Myocyte (in vitro differentiated cells): ENCODE measurements around the gene MPP1. TPM values are rescaled to one million over a fixed set of nuclear protein-coding genes. Genes with fewer than 3 reads are reported as not detected.

Experiments used
- DNase-seq: peaks from one replicate; pipeline ENCODE4 v3.0.0-alpha.2; 2012; ENCODE audit warnings: low read depth
- total RNA-seq: library from RNA; depleted of rRNA; stranded (reverse); fragments of >200 nt; gene quantifications from 2 replicates; pipeline ENCODE4 v1.2.3, GENCODE V29; 2014

Gene MPP1
- total RNA-seq, 1 donor from 2014 or later, result 10.6 TPM

DNA sequence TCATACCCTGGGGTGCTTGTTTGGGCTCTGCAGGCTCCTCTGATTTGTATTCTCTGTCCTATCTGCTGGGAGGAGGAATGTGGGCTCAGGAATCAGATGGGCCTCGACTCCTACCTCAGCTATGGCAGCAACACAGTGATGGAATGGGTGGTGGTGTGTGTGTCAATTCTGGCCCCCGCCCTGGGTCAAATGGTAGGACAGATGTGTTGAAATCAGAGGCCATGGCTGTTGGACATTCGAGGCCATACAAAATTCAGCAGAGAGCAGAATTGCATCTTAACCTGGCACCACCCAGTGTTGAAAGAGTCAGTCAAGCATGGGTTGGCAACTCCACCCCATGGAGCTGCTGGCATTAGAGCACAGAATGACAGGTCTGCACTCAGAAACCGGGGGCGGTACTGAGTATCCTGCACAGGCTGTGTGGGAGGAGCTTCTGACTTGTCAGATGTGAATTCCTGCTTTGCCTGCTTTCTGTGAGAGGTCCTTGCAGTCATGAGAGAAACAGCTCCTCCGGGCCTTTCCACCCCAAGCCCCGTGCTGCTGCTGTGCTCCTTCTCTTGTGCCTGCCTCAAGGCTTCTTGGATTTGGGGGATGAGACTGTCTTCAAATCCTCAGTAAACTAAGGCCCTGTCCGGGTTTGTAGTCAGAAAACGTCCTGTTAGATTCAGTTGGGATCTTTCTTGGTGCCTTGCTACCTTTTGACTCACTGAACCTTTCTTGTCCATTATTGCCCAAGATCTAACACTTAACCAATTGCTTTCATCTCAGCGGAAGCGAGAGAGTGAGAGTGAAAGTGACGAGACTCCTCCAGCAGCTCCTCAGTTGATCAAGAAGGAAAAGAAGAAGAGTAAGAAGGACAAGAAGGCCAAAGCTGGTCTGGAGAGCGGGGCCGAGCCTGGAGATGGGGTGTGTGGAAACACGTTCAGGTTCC, 29.6 kb downstream of the MPP1 start:
- peak; percentile 9 for DNase-seq

- DNase-seq, result no peak
These were observed 30.7 kb downstream of the MPP1 start for GRCh38 chrX:154774622-154775021.

DNA sequence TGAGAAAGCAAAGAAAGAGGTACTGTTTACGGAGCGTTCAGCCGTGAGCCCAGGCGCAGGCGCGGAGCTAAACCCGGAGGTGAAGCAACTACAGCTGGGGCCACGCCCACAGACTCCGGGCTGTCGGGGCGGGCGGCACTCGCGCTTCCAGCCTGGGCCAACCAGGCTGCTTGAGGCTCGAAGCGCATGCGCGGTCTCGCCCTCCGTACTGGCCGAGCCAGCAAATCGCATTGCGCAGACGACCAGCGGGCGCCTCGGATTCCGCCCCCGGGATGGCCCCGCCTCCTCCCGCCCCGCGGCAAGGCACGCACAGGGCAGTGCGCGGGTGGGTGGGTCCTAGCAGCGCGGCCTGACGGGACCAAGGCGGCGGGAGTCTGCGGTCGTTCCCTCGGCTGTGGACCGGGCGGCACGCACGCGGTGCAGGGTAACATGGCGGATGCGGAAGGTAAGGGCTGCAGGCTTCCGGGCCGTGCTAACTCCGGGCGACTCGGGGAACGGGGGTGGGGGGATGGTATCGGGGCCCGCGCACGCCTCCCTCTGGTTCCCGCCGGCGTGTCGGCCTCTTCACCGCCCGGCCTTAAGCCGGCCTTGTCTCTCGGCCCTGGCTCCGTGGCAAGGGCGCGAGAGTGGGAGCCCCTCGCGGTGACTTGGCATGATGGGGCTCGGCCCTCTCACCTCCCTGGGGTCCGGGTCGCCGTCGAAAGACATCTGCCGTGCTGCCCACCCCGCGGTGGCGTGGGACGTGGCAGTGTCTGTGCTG, 42.6 kb downstream of the MPP1 start, which contains the start of gene DKC1:
Gene DKC1, plus strand, starts transcription at position 328 of the 760 bp plus-strand sequence. Its CDS starts 102 bp downstream, at position 430.
- DNase-seq, result peak; percentile 93

DNA sequence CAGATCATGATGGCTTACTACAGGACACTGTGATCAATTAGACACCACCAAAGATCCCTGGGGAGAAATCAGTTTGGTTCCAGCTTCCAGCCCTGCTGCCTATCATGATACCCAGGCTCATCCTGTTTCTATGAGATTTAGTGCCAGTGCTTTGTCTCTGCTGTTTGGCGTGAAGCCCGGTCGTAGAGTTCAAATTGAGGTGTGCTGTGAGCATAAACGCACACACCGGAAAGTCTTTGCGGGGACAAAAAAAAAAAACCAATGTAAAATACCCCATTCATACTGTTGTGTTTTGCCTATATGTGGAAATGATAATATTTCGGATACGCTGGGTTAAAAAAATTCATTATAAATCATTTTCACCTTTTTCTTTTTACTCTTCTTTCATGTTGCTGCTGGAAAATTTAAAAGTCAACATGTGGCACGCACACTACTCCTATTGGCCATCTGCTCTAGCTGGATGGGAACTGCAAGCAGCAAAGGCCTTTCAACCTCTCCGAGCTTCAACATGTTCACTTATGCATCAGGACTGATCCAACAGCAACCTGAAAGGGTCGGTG, 43.2 kb downstream of the MPP1 start:
- no peak for DNase-seq

DNA sequence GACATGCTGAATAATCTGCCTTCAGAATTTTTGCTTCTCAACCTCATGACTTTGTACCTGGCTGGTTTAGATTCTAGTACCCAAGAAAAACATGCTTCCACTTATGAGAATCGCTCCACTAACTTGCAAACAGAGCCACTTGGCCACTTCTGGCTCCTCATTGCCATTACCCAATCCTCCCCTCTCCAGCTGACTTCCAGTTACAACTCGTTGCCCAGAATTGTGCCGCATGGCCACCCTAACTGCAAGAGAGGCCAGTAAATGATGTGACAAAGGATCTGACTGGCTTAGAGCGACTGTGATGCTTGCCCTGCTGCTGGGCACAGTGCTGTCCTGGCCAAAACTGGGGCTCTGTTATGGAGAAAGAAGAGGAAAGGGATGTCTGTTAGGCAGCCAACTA, 46.6 kb downstream of the MPP1 start:
- DNase-seq, result no peak

DNA sequence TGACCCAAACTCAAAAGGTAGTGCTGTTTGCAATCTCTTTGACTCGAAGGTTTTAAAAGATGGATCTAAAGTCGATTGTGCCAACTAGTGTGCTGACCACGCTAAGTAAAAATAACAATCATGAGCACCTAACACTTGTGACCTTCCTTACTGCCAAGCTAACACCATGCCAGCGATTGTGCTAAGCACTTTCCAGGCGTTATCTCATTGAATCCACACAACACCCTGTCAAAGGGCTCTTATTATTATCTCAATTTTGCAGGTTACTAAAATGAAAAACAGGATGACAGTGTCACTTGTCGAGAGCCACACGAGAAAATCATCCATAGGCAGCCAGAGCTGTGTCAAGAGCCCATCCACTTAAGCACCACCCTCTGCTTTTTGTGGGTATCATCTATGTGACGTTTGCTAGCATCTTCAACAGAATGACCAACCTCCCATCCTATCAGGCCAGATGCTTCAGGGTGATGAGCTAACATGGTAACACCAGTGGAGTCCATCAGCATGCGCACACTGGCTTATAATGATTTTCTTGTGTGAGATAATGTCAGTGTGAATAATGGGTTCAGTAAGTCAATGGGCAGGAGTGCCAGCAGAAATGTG, 53.5 kb downstream of the MPP1 start:
- DNase-seq, result no peak

GRCh38 chrX:154751203-154751668, 54.0 kb downstream of the MPP1 start:
- DNase-seq, result no peak

GRCh38 chrX:154750301-154751202, 54.7 kb downstream of the MPP1 start, which contains the start of gene GAB3:
GAB3 (minus strand) TSS chrX:154751077; CDS start chrX:154751025, 52 bp downstream.
- peak; percentile 34 for DNase-seq

DNA sequence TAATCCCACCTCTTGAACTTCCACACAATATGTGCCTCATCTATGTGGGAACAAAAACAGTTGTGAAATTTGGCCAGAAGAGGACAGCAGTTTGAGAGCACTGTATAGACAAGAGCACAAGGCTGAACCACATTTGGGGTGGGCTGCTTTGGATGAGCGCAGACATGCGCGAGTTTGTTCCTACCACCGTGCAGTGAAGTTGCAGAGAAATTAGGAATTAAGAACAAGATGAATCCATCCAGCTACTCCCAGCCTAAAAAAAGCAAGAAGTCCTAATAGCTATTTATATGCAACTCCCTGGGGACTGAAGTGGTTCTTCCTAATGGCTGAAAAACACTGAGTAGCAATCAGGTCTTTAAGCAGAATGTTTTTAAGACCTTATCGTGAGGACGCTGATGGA, 55.4 kb downstream of the MPP1 start:
- no peak for DNase-seq

DNA sequence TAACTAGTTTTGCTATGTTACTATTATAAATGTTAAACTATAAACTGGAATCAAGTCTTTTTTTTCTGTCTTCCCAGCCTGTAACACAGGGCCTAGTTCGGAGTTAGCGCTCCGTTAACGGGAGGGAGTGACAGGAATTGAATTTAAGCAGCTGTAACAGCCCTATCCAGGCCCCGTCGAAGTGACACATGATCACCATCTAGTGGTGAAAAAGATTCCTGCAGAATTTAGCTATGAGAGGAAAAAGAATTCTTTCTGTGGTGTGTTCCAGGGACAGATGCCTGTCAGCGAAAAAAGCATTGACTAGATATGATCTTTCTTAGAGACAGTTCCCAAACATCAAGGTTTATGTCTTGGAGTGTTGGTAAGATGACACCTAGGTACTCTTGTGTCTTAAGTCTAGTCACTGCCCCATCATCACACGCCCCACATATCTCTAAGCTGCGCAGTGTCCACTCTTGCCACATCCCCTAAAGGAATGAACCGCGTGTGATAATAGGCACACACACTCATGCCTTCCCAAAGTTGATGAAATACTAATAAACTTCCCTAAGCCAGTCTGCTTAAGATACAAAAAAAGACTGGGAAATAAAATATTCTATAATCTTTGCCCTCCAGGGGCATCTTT, 56.5 kb downstream of the MPP1 start:
- peak; percentile 72 for DNase-seq

- DNase-seq, result no peak
These were observed 62.7 kb downstream of the MPP1 start for GRCh38 chrX:154742613-154743012.

DNA sequence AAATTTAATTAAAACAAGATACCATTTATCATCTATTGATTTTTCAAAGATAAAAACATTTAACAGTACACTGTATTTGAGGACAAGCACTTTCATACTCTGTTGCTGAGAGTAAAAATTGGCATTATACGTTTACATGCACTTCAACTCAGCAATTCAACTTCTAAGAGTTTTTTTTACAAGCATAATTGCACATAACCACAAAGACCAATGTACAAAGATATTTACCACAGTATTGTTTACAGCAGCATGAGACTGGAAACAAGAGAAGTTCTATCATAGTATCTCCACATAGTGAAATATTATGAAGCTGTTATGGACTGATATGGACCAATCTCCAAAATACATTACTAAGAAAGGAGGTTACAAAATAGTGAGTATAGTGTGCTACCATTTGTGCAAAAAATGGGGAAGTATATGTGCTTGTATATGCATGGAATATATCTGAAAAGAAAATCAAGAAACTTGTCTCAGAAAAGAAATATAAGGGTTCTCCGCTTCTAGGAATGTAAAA, 65.3 kb downstream of the MPP1 start:
- no peak for DNase-seq

DNA sequence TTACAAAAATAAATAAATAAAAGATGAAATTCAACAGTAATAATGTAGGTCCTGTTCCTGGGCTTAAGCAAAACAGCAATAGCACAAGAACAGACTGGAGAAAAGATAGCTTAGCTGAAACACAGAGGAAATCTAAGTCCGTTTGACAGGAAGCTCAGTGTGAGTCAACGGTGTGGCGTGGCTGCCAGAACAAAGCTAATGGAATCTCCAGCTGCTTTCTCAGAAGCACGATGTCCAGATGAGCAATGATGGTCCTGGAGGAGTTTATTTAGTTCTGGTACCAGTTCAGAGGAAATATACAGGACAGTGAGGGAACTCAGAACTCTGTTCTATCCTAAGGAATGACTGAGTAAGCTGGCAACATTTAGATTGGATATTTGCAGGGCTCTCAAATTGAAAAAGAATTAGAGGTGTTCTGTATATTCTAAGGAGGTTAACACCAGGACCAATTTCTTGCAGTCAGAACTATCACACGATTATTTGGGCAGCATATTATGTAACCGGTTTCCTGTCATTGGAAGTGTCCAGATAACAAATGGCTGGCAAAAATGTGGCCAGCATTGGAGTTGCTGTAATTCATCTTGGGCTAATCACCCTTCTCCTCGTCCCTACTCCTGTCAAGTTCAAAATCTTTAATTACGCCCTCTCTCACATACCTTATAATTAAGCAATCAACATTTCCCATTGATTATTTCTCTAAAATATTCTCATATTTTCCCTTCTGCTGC, 67.1 kb downstream of the MPP1 start:
- DNase-seq, result peak; percentile 67

- no peak for DNase-seq
These were observed 68.1 kb downstream of the MPP1 start for GRCh38 chrX:154737136-154737535.

DNA sequence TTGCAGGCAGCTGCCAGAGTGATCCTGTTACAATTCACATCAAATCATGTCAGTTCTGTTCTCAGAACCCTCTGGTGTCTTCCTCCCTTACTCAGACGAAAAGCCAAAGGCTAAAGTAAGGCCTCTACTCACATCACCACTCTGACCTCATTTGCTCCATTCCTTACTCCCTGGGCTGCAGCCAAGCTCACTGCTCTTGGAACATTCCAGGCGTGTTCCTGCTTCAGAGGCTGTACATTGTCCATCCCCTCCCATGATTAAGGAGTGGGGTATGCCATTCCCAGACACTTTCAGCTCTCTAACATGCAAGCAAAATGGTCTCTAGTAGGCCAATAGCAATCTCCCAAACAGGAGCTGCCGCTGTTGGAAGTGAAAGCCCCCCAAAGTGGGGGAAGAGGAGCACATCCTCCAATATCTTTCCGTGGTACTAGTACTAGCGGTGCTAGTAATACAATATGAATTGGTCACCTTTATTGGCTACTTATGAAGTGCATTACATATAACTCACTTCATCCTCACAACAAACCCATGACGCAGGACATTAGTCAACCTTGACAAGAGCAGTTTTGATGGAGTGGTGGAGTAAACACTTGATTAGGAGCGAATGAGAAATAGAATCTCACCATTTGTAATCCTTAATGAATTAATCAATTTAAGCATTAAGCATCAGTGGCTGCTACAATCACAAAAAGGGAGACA, 69.4 kb downstream of the MPP1 start:
- peak; percentile 57 for DNase-seq

GRCh38 chrX:154734061-154734781, 71.1 kb downstream of the MPP1 start:
- DNase-seq, result no peak

DNA sequence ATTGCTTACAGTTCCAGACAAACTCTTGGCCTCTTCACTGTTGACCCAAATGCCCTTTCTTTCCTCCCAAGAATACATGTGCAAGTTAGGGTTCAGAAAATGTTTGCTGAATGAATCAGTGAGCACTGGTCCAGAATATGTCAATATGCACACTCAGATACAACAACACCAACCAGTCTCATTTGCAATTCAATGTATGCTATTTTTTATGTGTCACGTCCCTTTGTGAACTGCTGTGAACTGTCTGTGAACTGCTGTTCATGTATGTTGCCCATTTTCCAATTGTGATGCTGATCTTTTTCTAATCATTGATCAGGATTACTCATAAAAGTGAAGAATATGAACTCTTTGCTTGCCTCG, 72.2 kb downstream of the MPP1 start:
- DNase-seq, result no peak
